Dedifferentiated amniotic fluid mesenchymal stem cell (primary cell): Measurements from ENCODE around the gene STX19.
"Not testable (repeated sequence)": the region's sequence is repeated elsewhere in the genome, so short reads cannot be mapped to it uniquely, and the experiment has no call there.

Experiments used
- DNase-seq: peaks from one replicate; pipeline ENCODE4 v3.0.0-alpha.2; 2016; ENCODE audit errors: extremely low spot score

STX19 gene, protein sequence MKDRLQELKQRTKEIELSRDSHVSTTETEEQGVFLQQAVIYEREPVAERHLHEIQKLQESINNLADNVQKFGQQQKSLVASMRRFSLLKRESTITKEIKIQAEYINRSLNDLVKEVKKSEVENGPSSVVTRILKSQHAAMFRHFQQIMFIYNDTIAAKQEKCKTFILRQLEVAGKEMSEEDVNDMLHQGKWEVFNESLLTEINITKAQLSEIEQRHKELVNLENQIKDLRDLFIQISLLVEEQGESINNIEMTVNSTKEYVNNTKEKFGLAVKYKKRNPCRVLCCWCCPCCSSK

DNA sequence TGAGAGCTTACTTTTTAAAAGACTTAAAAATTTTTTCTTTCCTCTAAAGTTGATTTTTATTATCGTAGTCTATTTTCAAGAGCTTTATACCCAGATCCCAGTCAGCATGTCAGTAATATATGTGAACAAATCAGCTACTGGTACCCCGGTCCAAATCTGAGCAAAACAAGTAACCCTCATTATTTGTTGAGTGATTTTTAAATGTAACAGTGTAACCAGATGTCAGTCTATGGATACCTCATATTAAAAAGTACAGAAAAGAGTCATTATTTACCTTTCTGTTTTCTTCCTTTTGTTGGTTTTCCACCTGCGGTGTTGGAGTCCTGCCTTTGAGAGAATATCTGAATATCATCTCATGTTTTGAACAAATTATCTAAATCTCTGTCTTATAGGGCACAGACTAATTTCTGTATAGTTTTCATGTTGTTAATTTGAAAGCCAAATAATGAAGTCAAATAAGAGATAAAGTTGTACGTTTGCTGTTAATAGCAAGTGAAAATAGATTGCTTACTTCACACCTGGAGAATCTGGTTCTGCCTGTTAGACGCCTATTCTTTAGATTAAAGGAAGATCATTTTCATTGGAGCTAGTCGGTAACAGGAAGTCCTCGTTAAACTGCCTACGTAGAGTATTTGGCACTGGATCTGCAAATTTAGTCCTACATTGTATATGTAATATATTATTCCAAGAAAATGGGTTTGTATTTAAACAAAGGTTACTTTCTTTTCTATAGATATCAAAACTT lies at the start of gene STX19:
Gene STX19, minus strand, starts transcription at position 505 of the 745 bp plus-strand sequence. CDS start 13,328 bp downstream, outside the sequence.
- no peak for DNase-seq

DNA sequence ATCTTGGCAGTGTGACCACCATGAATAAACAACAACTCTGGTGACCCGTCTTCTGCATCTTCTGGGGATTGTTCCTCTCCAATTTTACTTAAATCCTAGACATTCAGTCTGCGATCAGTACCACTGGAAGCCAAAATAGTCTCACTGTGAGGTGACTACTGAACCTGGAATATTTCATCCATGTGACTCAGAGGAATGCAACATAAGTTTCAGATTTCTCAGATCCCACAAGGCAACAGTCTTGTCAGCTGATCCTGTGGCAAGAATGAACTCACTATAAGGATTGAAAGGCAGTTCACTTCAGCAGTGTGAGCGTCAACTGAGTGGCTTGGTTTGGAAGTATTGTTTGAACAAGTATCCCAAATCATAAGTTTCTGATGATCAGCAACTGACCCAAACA lies 47.7 kb upstream of the STX19 start:
- DNase-seq: no peak

DNA sequence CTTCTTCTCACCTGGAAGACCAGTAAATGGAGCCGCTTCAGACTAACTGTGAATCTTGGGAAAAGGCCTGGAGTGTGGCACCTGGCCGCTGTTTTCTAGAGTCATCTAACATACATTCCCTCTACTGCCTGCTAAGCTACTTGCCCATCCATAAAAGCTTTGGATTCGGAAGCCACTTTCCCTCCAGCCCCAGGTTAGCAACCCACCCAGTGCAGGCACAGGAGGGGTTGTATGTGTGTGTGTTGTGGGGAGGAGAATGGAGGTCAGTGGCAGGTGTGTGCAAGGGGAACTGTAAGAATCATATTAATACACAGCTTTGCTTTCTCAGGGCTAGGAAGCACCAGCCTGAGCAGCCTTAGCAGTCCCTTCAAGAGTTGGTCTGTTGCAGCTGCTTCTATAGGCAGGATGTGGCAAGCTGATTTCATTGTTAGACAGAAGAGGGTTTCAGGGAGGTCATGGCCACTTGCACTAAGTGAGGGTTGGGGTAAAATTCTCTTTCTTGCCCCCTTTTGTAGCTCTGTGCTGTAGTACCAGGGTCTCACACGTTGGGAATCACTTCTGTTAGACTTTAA lies 43.4 kb upstream of the STX19 start:
- DNase-seq: no peak

DNA sequence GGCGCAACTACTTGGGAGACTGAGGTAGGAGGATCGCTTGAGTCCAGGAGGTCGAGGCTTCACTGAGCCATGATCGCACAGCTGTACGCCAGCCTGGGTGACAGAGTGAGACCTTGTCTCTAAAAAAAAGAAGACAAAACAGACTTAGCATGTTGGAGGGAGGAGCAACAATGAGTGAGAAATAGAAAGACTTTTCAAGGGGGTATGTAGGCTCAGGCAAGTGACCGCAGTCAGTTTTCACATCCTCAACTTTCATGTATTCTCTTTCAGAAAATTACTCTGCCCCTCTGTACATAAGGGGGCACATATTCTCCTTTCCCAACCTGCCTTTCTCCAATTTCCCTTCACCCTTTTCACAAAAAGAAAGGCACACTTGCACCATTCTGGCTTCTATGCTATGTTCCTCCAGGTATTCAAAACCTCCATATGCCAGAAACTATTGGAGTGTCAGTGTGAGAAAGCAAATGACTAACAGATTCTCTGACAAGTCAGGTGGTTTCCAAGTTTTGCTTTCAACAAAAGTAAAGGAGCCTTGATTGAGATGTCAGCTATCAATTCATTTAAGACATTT lies 42.0 kb upstream of the STX19 start:
- no peak for DNase-seq

DNA sequence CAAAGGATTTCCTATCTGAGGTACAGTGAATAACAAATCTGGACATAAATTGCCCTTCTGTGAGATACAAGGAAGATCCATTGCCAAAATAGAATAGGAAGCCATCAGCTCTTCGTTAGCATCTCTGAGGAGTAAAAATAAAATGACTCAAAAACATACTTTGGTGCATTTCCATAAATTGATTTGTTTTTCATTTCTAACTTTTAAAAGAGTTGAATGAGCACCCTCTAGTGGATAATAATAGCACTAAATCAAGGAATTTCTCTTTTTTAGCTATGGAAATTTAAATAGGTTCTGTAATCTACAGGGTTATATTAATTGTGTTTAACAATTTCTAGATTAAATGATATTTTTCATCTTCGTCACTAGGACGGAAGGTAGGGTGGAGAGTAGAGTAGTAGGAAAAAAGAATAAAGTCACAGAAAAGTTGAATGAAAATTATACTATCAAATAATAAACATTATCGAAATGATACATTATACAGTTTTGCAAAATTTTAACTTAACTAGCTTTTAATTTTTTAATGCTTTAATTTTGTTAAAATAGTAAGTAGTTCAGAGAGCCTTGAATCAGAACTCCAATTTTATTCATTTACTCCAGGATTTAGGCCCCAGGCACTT lies 40.9 kb upstream of the STX19 start:
- DNase-seq: peak; percentile 55

DNA sequence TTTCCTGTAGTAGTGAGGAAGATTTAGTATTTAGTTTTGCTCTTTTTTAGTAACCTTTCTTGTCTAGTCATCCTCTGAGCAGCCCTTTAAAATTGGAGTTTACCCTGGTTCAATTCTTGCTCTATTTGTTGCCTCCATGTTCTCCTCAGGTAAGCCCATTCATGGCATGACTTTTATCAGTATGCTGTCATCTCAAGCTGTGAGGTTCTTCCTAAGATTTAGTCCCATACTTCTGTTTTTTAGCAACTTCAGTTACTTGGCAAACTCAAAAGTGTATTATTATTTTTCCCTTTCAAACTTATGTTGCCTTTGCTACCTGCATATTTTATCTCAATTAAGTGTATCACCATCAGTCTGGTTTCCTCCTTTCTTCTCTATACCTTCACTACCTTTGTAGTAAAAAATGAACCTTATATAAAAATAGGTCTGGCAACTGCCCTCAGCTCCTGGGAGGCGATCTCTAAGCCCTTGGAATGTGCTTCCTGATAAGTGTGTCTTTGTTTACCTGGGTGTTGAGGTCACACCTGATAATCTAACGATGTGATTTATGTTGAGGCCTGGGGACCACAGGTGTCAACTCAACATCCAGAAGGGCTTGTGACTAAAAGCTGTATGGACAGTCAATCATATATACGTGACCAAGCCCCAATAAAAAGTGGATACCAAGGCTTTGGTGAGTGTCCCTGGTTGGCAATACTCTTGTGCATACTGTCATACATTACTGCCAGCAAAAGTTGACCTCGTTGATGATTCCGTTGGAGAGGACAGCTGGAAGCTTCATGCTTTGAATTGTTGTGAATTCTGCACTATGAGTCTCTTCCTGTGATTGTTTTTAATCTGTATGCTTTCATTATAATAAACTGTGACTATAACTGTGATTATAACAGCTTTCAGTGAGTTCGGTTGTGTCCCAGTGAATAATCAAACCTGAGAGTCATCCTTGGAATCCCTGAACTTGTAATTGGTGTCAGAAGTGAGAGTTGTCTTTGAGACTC lies 38.4 kb upstream of the STX19 start:
- DNase-seq: no peak

DNA sequence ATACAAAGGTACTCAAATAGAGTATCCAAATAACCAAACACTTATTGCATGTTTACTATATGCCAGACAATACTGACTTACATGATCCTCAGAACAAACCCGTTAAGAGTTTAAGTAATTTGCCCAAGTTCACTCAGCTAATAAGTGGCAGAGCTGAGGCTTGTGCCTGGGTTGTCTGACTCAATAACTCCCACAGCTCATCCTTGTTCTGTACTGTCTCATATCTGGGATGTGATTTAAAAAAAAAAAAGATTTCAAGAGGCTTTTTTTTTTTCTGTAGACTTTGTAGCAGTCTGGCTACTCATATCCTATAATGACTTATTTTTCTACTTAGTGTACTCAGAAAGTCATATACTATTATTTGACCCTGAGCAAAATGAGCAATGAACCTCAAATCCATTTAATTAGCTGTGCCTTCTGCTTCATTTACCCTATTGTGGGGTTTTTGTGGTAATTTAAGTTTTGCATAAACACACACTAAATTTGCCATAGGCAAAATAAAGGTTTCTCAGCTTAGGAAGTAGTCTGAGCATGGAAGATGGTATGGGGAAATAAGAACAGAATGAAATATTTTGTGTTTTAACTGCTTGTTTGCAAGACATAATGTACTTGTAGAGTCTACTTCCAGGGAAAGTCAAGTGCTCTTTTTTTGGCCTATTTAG lies 37.6 kb upstream of the STX19 start:
- DNase-seq: no peak

DNA sequence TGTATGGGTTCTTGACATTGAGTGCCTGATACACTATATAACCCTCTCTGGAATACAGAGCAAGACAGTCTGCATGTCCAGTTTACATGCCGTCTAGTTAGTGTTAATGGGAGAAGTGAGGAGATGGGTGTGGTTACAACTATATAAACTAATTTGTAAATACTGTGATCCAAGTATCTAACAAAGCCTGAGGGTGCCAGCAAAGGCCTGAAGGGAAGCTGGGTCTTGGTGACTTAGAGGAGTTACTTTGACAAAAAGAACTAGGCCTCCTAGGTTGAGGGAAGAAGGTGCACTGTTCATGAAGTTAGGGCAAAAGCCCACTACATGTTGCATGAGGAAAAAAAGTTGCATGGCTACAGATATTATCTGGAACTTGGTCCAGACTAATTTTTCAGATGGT lies 36.7 kb upstream of the STX19 start:
- no peak for DNase-seq

DNA sequence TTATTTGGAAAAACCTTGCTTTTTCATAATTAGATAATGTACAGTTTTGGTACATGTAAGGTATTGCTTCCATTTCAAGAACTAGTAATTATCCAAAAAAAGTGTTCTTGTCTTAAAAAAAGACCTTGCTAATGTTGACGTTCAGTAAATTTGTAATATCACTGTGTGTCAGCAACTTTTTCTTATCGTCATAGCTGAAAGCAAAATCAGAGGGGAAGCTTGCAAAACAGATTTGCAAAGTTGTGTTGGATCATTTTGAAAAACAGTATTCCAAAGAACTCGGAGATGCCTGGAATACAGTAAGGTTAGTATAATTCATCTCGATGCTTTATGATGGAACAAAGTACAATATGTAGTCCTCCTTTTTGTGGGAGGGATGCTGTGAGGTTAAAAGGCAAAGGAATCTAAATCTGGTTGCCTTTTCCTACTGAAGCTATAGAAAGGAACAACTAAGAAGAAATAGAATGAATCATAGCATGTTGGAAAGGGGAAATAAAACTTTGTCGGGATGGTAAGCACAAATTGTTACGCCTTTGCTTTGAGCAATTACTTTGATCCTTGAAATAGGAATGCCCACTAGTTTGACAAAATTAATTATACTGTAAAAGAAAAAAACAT lies 36.0 kb upstream of the STX19 start:
- no peak for DNase-seq

DNA sequence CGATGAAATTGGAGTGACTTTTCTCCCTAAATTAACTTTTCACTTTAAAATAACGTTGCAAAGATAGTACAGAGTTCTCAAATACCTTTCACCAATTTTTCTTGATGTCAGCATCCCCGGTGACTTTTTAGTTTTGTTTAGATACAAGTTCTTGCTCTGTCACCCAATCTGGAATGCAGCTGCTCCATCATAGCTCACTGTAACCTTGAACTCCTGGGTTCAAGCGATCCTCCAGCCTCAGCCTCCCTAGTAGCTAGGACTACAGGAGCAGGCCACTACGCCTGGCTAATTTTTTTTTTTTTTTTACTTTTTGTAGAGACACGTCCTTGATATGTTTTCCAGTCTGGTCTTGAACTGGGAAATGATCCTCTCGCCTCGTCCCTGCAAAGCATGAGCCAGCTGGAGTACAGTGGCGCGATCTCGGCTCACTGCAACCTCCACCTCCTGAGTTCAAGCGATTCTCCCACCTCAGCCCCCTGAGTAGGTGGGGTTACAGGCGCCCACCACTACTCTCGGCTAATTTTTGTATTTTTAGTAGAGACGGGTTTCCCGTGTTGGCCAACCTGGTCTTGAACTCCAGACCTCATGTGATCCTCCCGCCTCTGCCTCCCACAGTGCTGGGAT lies 35.2 kb upstream of the STX19 start:
- peak; percentile 34 for DNase-seq

DNA sequence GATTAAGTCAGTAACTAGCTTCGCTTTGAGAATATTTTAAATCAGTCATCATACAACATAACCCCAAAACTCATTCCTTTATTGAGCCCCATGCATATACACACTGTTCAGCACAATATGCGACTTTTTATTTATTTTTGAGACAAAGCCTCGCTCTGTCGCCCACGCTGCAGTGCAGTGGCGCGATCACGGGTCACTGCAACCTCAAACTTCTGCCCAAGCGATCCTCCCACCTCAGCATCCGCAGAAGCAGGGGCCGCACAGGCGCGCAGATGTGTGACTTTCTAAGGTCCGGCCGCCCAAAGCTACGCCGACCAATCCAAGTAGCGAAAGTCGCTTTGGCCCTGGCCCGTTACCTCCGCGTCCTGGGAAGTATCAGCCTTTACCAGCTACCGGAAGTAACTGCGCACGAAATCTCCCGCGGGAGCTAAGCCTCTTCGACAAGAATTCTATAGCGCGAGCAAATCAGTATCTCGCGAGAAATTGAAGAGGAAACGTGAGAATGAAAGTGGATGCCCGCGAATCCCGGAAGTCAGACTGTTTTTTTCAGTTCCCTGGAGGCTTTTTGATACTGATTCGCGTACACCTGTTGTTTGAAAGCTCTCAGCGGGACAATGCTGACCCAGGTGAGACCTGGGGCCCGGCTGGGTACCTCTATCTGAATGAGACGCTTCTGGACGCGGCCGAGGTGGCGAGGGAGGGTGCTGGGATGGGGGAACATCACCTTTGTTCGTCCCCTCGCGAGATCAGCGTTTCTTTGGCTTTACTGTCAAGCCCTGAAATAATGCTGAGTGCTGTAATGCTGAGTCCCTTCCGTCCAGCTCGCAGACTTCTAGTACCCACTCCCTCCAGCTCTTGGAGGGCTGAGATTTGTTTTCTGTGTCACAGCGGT lies 34.4 kb upstream of the STX19 start, which contains the start of the genes DHFR2 and NSUN3:
Gene DHFR2, minus strand, starts transcription at position 404 of the 892 bp plus-strand sequence. CDS start 1,405 bp downstream, outside the sequence.
Gene NSUN3, plus strand, starts transcription at position 549 of the 892 bp plus-strand sequence. Its CDS starts 66 bp downstream, at position 615.
- DNase-seq: peak; percentile 99

DNA sequence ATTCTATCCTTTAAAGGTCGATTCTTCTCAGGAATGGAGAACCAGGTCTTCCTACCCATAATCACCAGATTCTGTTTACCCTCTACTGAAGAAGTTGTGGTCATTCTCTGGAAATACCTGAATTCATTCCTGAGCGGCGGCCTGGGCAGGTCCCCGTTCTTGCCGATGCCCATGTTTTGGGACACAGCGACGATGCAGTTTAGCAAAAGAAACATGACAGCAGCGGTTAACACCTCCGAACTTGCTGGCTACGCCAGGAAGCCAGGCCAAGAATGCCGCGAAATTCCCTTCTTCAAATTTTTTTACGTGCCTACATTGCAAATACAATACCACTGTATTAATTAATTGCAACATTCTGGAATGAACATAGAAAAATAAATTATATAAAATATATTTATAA lies 32.9 kb upstream of the STX19 start:
- no peak for DNase-seq

DNA sequence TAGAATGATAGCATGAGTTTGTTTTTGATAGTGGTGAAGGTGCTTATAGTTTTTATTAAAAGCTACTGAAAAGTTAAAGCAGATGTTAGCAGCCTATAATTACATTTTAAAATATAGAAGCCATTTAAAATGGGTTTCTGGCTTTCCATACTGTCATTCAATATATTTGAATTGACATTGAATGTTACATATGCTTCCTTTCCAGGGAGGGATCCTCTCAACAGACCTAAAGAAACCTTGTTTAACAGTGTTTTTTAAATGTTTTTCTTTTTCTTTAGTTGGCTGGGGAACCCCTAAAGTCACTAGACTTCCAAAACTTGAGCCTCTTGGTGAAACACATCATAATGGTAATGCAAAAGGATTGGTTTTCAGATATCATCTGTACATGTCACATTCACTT lies 22.1 kb upstream of the STX19 start:
- no peak for DNase-seq

DNA sequence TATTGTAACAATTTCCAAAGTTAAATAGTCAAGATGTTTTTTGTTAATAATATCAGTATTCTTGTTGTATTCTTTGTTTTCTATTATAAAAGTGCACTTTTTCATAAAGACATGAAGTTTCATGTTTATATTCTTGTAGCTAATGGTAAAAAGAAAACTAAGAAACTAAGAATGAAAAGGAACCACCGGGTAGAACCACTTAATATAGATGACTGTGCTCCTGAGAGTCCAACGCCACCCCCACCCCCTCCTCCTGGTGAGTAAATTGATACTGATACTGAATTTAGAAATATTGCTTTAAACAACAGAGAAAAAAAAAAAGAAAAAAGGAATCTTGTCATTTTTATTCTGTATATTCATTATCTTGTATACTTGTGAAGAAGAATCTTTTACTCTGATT lies 20.9 kb upstream of the STX19 start:
- no peak for DNase-seq

DNA sequence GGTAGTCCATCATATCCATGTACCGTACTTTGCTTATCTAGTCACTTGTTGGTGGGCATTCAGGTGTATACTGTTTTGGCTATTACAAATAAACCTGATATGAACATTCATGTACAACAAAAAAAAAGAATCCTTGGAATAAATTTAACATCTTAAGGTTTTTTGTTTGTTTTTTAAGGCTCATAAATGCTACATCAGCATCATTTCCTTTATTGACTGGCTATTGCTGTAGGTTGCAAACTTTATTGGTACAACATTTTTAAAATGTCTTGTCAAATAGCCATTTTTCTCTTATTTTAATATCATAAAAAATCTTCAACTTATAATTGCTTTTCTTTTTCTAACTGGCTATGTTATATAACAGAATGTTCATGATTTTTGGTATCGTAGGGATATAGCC lies 18.1 kb upstream of the STX19 start:
- no peak for DNase-seq

DNA sequence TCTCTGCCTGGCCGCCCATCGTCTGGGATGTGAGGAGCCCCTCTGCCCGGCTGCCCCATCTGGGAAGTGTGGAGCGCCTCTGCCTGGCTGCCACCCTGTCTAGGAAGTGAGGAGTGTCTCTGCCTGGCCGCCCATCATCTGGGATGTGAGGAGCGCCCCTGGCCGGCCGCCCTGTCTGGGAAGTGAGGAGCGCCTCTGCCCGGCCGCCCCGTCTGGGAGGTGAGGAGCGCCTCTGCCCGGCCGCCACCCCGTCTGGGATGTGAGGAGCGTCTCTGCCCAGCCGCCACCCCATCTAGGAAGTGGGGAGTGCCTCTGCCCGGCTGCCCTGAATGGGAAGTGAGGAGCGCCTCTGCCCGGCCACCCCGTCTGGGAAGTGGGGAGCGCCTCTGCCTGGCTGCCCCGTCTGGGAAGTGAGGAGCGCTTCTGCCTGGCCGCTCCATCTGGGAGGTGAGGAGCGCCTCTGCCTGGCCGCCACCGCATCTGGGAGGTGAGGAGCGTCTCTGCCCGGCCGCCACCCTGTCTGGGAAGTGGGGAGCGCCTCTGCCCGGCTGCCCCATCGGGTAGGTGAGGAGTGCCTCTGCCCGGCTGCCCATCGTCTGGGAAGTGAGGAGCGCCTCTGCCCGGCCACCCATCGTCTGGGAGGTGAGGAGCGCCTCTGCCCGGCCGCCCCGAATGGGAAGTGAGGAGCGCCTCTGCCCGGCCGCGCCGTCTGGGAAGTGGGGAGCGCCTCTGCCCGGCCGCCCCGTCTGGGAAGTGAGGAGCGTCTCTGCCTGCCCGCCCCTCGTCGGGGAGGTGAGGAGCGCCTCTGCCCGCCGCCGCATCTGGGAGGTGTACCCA lies 15.9 kb upstream of the STX19 start:
- not testable (repeated sequence) for DNase-seq

DNA sequence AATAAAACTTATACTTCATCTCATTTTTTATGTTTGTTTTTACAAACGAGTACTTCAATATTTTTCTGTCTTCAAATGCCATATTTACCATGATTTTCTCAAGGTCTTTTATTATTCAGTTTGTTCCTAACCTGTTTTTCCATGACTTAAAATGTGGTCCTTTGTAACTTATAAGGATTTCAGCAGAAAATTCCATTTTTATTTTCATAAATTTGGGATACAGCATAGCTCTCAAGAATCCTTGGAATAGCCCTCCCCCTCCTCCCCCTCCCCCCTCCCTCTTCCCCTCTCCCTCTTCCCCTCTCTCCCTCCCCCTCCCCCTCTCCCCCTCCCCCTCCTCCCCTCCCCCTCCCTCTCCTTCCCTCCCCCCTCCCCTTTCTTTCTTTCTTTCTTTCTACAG lies 14.9 kb upstream of the STX19 start:
- DNase-seq: no peak
